ENCODE data around the gene RSKR. TPM values are rescaled to one million over a fixed set of nuclear protein-coding genes. Genes with fewer than 3 reads are reported as not detected.
A peak's percentile ranks its signal among the peaks of the same experiment; 100 is the strongest.

RSKR gene
- total RNA-seq, 1 experiment from 2014 or later: 15.7 TPM

GRCh38 chr17:28571361-28572122 is 42.4 kb downstream of the RSKR start, which contains the start of gene PIGS:
TSS of gene PIGS (minus strand) at chr17:28571524. CDS start at chr17:28571496, 28 bp downstream.
- POLR2A ChIA-PET: interaction anchor here (0.6 to 2.2 kb wide), 10 partner anchors 21 to 205 kb away, joined by 3 to 8 read pairs (median 4); partner anchors contain the start of genes BLTP2, RPL23A, SDF2 and SUPT6H
- H3K36me3 Mint-ChIP-seq (ENCODE audit: insufficient read depth, unreplicated experiment): peaks cover 14% of the 10 kb centered on the region
- CTCF ChIA-PET: interaction anchor here (0.7 to 2.0 kb wide), 8 partner anchors 19 to 236 kb away, joined by 3 to 6 read pairs (median 4); partner anchors contain the start of genes BLTP2, IFT20, RPL23A and TNFAIP1
- peaks cover 20% of the 10 kb centered on the region for H3K4me1 Mint-ChIP-seq (ENCODE audit: low read depth, unreplicated experiment)
- H3K9me3 Mint-ChIP-seq (ENCODE audit: unreplicated experiment): no peaks in the 10 kb centered on the region
- no peaks in the 10 kb centered on the region for H3K27me3 Mint-ChIP-seq (ENCODE audit: insufficient read depth, unreplicated experiment)
- peak within 1 kb of the TSS; percentile 85 for H3K27ac Mint-ChIP-seq (ENCODE audit: unreplicated experiment)
- H3K4me3 ChIP-seq (ENCODE audit: low read depth, low read length): peak within 1 kb of the TSS; percentile 62
- intact Hi-C loops (cut with micrococcal nuclease; ENCODE audit: unreplicated experiment): loop anchor here (10.0 kb wide), 1 partner anchor 237 kb away; the partner anchor contains the start of genes IFT20 and TNFAIP1
- BruUV-seq (replicated peaks): TSS peak; percentile 88
- H3K36me3 ChIP-seq (ENCODE audit: control insufficient read depth, insufficient read depth, low read length): no peaks in the 10 kb centered on the region
- peak within 1 kb of the TSS; percentile 89 for H3K4me3 Mint-ChIP-seq (ENCODE audit: unreplicated experiment)
- peak; percentile 97 for DNase-seq
- TF ChIP-seq, protein P1, sequence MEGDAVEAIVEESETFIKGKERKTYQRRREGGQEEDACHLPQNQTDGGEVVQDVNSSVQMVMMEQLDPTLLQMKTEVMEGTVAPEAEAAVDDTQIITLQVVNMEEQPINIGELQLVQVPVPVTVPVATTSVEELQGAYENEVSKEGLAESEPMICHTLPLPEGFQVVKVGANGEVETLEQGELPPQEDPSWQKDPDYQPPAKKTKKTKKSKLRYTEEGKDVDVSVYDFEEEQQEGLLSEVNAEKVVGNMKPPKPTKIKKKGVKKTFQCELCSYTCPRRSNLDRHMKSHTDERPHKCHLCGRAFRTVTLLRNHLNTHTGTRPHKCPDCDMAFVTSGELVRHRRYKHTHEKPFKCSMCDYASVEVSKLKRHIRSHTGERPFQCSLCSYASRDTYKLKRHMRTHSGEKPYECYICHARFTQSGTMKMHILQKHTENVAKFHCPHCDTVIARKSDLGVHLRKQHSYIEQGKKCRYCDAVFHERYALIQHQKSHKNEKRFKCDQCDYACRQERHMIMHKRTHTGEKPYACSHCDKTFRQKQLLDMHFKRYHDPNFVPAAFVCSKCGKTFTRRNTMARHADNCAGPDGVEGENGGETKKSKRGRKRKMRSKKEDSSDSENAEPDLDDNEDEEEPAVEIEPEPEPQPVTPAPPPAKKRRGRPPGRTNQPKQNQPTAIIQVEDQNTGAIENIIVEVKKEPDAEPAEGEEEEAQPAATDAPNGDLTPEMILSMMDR (IDR thresholded peaks at IDR 0.05; ENCODE audit: insufficient read depth in 1 of 2, low read depth in 1 of 2, low read length in 1 of 2, severe bottlenecking in 1 of 2, unreplicated experiment in 1 of 2): no peak
- H3K4me1 ChIP-seq: peaks cover 24% of the 10 kb centered on the region
- H3K27me3 ChIP-seq (replicated peaks; ENCODE audit: control insufficient read depth, insufficient read depth, low read length): no peaks in the 10 kb centered on the region
- no peaks in the 10 kb centered on the region for H3K9me3 ChIP-seq

GRCh38 chr17:28570716-28571360 is 43.1 kb downstream of the RSKR start:
- BruUV-seq (replicated peaks): no TSS peak
- intact Hi-C loops (cut with micrococcal nuclease; ENCODE audit: unreplicated experiment): loop anchor here (10.0 kb wide), 1 partner anchor 236 kb away; the partner anchor contains the start of genes IFT20 and TNFAIP1
- ChIA-PET CTCF (interaction anchor here (0.9 to 2.0 kb wide), 7 partner anchors 19 to 235 kb away, joined by 3 to 6 read pairs (median 4); partner anchors contain the start of genes BLTP2, IFT20, TNFAIP1 and VTN), POLR2A (interaction anchor here (0.6 to 2.2 kb wide), 10 partner anchors 20 to 205 kb away, joined by 3 to 8 read pairs (median 4); partner anchors contain the start of genes BLTP2, RPL23A, SDF2 and SUPT6H)
- no peaks in the 10 kb centered on the region for H3K9me3 Mint-ChIP-seq (ENCODE audit: unreplicated experiment)
- Histone ChIP-seq H3K4me3 (ENCODE audit: low read depth, low read length) (peak overlapping the region; percentile 62), H3K9me3 (no peaks in the 10 kb centered on the region), H3K27me3 (replicated peaks; ENCODE audit: control insufficient read depth, insufficient read depth, low read length) (no peaks in the 10 kb centered on the region), H3K36me3 (ENCODE audit: control insufficient read depth, insufficient read depth, low read length) (no peaks in the 10 kb centered on the region; the same call in 1 of the 2 replicates), H3K4me1 (peaks cover 21% of the 10 kb centered on the region)
- peak overlapping the region; percentile 89 for H3K4me3 Mint-ChIP-seq (ENCODE audit: unreplicated experiment)
- H3K4me1 Mint-ChIP-seq (ENCODE audit: low read depth, unreplicated experiment): peaks cover 13% of the 10 kb centered on the region
- peaks cover 14% of the 10 kb centered on the region for H3K36me3 Mint-ChIP-seq (ENCODE audit: insufficient read depth, unreplicated experiment)
- TF ChIP-seq, protein P1 (IDR thresholded peaks at IDR 0.05; ENCODE audit: insufficient read depth in 1 of 2, low read depth in 1 of 2, low read length in 1 of 2, severe bottlenecking in 1 of 2, unreplicated experiment in 1 of 2): no peak
- no peaks in the 10 kb centered on the region for H3K27me3 Mint-ChIP-seq (ENCODE audit: insufficient read depth, unreplicated experiment)
- H3K27ac Mint-ChIP-seq (ENCODE audit: unreplicated experiment): peak overlapping the region; percentile 85
- peak; percentile 64 to 67 for DNase-seq

DNA sequence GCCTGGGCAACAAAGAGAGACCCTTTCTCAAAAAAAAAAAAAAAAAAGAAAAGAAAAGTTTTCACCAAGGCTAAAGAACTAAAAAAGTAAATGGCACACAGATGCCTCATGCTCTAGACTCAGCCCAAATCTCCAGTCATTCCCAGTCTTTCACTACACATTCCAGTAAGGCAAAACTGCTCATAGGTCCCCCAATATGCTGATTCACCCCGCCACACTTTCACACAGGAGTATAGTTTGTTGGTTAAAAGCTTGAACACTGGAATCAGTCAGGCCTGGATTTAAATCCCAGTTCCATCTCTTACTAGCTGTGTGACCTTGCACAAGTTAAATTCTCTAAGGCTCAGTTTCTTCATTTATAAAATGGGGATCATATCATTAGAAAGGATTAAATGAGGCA is 44.5 kb downstream of the RSKR start:
- intact Hi-C loops (cut with micrococcal nuclease; ENCODE audit: unreplicated experiment): no loop called here
- no peak overlapping the region for H3K4me3 Mint-ChIP-seq (ENCODE audit: unreplicated experiment)
- Histone ChIP-seq H3K9me3 (no peaks in the 10 kb centered on the region), H3K4me3 (ENCODE audit: low read depth, low read length) (no peak overlapping the region), H3K36me3 (ENCODE audit: control insufficient read depth, insufficient read depth, low read length) (no peaks in the 10 kb centered on the region; the same call in 1 of the 2 replicates), H3K4me1 (peaks cover 21% of the 10 kb centered on the region), H3K27me3 (replicated peaks; ENCODE audit: control insufficient read depth, insufficient read depth, low read length) (no peaks in the 10 kb centered on the region)
- H3K36me3 Mint-ChIP-seq (ENCODE audit: insufficient read depth, unreplicated experiment): peaks cover 14% of the 10 kb centered on the region
- TF ChIP-seq, protein P1 (IDR thresholded peaks at IDR 0.05; ENCODE audit: insufficient read depth in 1 of 2, low read depth in 1 of 2, low read length in 1 of 2, severe bottlenecking in 1 of 2, unreplicated experiment in 1 of 2): no peak
- ChIA-PET CTCF (no interaction called here), POLR2A (no interaction called here)
- H3K4me1 Mint-ChIP-seq (ENCODE audit: low read depth, unreplicated experiment): peaks cover 12% of the 10 kb centered on the region
- H3K27me3 Mint-ChIP-seq (ENCODE audit: insufficient read depth, unreplicated experiment): no peaks in the 10 kb centered on the region
- TSS peak; percentile 45 for BruUV-seq (replicated peaks)
- DNase-seq: no peak
- H3K27ac Mint-ChIP-seq (ENCODE audit: unreplicated experiment): no peak overlapping the region
- H3K9me3 Mint-ChIP-seq (ENCODE audit: unreplicated experiment): no peaks in the 10 kb centered on the region

All from Caco-2 (cell line).